SW480 (cell line): ENCODE data around the gene GNPDA1.
"Not testable (repeated sequence)": the region's sequence is repeated elsewhere in the genome, so short reads cannot be mapped to it uniquely, and the experiment has no call there.

ENCODE experiments used
- DNase-seq: peaks from one replicate; pipeline ENCODE4 v3.0.0-alpha.2; 2016; ENCODE audit warnings: low spot score

GNPDA1 gene

DNA sequence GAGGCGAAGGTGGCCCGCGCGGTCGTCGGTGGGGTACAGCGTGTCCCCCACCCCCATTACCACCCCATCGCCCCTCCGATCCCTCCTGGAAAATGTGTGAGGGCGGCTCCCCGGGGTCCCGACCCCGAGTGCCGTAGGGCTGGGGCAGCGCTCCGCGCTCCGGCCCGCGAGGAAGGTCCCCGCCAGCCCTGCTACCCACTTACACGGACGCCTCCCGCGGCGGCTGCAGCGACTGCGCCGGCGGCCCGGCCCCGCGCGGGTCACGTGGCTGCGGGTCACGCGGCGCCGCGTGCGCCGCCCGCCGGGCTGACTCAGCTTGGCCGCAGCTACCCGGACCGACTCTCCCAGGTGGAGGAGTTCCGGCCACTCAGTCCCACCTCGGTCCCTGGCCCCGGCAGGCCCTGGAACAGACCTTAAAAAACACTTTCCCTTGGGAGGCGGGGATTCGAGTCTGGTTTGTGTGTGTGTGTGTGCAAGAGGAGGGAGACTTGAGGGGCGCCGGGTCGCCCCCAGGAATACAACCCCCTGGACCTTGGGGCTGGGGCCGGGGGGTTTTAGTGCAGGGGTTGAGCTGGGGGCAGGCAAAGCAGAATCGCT, at the start of gene GNPDA1:
GNPDA1 (minus strand) TSS at position 236 of the 597 bp plus-strand sequence. CDS start 992 bp downstream, outside the sequence.
- DNase-seq, result peak; percentile 86

DNA sequence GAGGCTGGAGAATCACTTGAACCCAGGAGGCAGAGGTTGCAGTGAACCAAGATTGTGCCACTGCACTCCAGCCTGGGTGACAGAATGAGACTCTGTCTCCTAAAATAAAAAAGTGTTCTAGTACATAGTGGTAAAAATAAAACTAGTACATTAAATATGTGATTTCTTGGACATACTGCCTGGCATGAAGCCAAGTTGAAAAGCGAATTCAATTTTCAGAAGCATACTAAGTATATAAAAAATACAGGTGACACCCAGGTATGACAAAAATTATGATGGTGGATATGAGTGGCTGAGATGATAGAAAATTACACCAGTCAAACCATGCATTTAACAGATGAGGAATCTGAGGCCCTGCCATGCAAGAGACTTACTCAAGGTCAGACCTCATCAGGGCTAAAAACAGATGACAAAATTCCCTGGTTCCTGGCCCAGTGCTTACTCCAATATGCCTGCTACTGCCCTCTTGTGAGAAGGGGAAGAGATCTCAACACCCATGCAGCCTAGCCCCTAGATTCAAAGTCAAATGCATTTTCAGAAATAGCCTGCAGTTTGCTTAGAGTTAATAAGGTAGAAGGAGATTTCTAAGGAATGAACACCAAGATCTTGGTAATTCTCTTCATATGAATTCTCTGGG, 46.6 kb upstream of the GNPDA1 start:
- no peak for DNase-seq

DNA sequence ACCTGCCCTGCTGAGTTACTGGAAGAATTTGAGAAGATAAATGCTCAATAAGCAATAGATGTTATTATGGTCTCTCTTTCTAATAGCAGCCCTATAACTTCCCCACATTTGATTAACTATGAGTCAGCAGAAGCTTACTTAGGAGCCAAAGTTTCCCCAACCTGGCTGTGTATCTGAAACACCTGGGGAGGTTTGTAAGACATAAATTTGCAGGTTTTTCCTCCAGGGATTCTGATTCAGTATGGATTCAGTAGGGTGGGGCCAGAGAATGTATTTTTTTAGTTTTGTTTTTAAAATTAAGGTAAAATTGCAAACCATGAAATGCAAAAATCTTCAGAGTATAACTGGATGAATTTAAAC, 44.9 kb upstream of the GNPDA1 start:
- no peak for DNase-seq

DNA sequence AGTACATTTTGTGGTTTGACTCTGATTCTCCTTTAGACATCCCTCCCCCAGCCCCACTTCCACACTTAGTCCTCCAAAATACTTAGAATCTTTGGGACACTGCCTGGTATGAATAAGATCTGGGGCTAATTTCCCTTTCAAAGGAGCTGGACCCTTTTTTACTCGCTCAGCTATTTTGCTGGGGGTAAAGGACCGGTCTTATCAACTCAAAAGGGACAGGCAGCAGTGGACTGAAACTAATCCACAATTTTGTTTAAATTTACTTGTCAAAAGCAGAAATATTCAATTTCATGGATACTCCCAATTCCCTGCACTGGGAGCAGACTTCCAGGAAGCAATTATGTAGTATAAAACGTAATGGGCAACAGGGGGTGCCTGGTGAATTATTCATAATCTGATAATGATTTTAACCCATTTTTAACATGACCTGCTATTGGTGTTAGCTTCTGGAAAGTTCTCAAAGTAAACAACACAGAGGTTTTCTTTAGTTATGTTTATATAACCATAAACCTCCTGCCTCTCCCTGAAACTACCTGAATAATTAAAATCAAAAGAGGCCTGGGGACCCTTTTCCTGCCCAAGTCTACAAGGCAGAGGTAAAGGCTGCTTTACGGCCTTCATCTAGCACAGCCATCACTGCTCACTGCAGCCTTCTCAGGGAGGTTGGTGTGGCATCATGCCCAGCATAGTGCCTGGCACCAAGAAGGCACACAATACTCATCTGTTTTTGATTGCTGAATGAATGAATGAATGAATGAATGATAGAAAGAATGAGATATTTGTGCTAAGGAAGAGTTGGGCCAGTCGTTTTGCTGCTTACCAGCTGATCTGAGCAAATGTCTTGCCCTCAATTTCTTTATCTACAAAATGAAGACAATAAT, 44.2 kb upstream of the GNPDA1 start:
- no peak for DNase-seq

DNA sequence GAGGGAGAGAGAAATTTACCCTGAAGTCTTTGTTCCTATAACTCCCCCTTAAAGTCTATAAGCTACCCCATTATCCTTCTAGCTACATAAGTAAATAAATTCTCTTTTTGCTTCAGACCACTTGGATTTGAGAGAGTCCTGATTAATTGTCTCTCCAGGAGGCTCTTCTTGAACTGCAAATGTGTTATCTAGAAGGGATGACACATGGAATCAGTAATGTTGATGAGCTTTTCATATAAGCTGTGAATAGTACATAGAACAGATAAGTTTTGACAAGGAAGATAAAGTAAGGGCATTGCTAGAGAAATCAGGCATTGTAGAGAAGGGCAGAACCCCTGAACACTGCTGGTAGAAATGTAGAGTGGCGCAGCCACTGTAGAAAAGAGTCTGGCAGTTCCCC, 42.5 kb upstream of the GNPDA1 start:
- no peak for DNase-seq

DNA sequence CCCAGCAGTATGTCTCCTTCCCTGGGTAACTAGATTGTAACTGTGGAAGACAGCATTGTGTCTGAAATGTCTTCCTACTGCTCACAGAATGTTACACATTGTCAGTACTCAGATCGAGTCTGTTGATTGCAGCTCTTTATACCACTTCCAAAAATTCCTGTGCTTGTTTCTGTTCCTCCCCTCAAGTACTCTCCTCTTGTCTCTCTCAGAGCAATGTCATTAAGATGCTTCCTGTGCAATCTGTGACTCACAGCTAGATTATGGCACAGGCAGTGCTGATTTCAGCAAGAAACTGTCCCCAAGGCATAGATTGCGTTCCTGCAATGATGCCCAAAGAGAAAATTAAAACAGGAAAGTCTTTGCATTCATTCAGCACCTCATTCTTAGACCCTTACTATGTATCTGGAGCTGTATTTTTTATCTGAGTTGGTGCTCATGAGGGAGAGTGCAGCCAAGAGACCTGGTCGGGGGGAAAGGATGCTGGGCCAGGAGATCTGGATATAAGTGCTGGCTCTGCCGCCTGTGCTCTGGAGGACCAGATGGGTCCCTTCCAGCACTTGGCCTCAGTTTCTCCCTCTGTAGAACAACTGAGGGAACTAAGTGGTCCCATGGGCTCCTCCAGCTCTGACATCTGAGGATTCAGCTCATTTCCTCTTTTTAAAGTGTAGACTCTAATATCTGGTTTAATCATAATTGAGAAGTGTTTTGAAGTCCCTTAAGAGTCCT, 40.8 kb upstream of the GNPDA1 start:
- DNase-seq, result peak; percentile 61

DNA sequence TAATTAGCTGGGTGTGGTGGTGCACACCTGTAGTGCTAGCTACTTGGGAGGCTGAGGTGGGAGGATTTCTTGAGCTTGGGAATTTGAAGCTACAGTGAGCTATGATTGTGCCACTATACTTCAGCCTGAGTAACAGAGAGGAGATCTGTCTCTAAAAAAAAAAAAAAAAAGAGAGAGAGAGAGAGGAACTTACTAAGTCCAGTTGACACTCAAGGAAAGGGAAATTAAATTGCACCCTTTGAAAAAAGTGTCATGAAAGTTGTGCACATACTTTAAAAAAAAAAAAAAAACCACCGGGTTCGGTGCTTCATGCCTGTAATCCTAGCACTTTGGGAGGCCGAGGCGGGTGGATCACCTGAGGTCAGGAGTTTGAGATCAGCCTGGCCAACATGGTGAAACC, 39.2 kb upstream of the GNPDA1 start:
- DNase-seq, result not testable (repeated sequence)

DNA sequence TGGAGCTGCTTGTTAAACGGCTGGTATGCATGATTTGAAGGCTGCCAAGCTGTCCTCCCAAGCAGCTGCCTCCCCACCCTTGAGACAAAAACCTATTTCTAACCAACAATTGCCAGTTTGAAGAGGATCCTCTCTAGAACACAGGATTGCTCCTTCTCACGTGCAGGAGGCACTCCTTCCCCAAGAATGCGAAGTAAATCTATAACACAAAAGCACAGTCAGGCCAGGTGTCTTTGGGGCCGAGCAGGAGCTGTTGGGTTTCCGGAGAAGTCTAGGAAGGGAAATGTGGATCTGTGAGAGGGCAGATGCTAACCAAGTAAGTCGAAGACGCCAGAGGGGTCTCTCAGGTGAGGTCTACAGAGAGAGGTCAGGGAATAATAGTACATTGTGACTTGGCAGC, 35.4 kb upstream of the GNPDA1 start:
- no peak for DNase-seq

DNA sequence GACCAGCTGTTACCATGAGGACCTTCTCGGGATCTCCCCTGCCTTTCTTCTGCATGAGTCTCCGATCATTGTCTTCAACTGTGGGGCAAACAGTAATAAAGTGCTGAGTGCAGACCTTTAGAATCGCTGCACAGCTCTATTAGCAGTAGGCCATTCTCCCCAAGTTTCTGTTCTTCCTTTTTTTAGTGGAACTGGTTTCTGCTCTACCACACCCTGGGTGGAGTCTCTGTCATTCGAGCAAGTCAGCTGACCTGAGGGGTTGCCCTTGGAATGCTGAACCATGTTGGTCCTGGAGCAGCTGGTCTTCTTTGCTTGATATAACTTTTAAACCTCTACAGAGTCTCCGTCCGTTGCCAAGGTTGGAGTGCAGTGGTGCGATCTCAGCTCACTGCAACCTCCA, 33.4 kb upstream of the GNPDA1 start:
- no peak for DNase-seq

DNA sequence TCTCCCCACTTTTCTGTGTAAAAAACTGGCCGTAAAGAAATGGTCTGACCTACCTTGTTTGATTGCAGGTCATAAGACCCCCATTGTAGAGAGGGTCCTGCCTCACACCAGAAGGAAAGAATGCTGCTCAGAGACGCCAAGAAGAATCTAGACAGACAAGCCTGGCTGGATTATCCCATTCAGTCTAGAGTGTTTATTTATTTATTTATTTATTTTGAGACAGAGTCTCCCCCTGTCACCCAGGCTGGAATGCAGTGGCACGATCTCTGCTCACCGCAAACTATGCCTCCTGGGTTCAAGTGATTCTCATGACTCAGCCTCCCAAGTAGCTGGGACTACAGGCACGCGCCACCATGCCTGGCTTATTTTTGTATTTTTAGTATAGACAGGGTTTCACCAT, 28.1 kb upstream of the GNPDA1 start:
- not testable (repeated sequence) for DNase-seq

DNA sequence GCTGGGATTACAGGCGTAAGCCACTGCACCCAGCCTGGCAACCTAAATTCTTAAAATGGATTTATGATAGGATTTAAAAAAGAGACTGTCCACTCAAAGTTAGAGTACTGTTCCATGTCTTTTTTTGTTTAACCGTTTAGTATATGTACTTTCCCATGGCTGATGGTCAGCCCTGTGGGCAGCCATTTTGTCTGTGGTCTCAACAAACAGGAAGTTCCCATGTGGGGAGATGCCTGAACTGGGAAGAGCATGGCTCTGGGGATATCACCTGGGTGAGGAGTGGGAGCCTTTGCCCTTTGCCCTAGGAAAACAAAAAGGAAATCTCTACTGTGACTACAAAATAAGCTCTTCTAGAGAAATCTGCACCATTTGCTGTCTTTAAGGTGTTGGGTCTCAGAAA, 27.5 kb upstream of the GNPDA1 start:
- no peak for DNase-seq

DNA sequence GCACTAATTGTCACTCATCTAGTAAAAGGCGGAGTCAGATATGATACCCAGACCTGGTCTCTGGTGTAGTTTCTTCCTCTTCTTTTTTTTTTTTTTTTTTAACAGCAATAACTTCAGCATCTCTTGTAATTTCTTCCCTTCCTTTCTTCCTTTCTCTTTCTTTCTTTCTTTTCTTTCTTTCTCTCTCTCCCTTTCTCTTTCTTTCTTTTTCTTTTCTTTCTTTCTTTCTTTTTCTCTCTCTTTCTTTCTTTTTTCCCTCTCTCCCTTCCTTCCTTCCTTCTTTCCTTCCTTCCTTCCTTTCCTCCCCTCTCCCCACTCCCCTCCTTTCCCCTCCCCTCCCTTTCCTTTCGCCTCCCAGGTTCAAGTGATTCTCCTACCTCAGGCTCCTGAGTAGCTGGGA, 25.9 kb upstream of the GNPDA1 start:
- no peak for DNase-seq

DNA sequence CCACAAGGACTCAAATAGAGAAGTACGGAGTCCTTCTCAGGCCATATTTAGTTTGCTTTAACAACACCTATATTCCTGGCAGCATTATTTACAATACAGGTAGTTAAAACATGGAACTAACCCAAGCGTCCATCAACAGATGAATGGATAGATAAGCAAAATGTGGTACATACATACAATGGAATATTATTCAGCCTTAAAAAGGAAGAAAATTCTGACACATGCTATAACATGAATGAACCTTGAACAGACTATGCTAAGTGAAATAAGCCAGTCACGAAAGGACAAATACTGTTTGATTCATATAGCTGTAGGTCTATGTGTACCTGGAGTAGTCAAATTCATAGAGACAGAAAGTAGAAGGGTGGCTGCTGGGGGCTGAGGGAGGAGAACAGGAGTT, 24.8 kb upstream of the GNPDA1 start:
- not testable (repeated sequence) for DNase-seq

DNA sequence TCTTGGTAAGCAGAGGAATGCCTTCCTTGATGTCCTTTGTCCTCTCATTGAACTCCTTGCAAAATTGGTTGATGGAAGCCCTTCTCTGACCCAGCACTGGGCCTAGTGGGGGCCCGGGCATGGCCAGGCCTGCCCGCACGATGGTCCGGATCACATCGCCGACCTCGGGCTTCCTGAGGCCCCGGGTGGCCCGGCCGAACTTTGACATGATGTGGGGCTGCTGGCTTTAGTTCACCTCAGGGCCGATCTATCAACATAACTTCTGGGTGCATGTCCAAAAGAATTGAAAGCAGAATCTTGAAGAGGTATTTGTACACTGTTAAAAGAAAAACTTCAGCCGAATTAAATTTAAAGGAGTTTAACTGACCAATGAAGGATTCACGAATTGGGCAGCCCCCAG, 24.1 kb upstream of the GNPDA1 start:
- DNase-seq, result no peak

DNA sequence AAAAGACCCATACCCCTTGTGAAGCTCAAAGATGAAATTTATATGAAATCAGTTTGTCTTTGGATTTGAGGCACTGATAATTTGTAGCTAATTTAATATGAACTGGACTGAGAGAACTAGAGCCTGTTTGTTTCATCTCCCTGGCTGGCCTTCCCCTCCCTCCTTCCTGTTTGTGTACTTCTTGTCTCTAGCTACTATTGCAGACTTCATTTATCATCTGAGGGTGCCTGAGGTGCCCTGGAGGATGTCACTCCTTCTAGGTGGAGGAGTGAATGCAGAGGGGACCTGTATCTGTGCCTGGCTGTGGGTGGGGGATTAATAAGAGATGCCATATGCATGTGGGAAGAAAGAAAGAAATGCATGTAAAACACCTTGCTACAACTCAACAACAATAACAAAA, 22.2 kb upstream of the GNPDA1 start:
- DNase-seq, result no peak

DNA sequence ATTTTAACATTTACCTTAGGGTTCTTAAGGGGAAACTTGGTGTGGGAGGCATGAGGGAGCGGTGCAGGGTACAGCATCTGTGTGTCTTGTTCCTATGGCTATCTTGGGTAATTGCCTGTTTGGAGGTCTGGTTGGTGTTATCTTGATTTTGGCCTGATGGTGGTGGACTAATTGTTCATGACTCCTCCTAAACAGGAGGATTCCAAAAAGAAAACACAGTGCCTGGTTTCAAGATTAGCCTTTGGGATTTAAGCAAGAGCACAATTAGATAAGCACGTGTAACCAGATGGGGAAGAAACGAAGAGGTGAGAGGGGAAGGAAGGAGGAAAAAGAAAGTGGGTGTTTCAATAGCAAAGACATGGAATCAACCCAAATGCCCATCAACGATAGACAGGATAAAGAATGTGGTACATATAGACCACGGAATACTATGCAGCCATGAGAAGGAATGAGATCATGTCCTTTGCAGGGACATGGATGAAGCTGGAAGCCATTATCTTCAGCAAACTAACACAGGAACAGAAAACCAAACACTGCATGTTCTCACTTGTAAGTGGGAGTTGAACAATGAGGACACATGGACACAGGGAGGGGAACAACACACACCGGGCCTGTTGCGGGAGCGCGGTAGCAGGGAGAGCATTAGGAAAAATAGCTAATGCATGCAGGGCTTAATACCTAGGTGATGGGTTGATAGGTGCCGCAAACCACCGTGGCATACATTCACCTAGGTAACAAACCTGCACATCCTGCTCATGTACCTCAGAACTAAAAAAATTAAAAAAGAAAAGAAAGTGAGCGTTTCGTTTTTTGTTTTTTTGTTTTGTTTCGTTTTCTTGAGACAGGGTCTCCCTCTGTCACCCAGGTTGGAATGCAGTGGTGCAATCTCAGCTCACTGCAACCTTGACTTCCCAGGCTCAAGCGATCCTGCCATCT, 21.1 kb upstream of the GNPDA1 start:
- DNase-seq, result not testable (repeated sequence)

DNA sequence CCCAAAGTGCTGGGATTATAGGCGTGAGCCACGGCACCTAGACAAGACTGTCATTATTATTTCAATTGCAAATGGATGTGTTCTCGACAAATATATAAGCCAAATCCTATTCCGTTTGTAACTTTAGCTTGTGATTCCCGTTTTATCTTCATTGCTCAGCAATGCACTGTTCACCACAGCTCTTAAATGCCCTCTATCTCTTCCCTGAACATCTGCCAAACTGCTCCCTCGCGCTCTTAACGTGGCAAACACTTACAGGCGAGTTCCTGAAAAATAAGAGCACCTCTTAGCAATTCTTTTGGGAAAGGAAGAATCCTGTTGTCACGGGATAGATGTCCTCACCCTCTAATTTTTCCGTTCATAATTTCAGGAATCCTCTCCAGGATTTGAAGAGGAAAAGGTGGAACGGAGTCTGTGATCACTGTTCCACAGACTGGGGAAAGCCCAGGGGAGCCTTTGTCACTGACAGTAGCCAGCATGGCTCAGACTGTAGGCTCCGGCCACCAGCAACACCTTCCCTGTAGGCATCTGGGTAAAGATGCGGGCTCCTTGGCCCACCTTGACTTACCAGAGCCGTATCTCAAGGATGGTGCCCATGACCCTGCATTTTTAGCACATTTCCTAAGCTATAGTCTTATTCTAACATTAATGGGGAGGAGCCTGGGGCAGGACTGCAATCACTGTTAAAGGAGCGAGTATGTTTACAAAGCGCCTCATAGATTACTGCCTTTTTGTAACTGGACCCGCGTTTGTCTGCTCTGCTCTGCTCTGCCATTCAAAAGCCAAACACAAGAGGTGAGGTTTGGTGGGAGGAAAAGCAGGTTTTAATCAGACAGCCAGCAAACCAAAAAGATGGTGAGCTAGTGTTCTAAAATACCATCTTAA, 20.2 kb upstream of the GNPDA1 start:
- DNase-seq, result no peak

DNA sequence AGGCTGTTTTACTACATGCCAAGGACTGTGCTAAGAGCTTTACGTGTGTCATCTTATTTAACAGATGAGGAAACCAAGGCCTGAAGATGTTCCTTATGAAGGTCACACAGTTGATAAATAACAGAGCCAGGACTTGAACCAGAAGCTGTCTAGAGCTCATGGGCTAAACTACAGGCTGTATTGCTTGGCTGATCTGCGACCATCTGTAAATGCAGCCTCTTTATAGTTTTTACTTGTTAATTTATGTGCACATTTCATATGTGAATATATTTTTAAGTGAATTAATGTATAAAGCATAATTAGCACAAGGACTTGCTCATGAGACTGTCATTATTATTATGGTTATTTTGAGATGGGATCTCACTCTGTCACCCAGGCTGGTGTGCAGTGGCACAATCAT, 19.3 kb upstream of the GNPDA1 start:
- DNase-seq, result no peak

DNA sequence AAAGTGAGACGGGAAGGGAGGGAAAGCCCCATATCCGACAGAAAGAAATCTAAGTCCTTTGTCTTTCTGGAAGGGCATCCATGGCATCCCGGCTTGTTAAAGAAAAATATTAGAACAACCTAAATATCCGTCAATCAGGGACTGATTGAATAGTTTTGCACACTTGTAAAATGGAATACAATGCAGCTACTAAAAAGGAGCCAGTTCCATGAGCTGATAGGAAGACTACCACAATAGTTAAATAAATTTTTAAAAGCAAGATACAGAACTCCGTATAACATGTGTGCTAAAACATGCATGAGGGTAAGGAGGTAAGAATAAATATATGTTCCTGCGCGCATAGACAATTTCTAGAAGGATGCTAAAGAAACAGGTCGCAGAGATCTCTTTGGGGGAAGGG, 12.8 kb upstream of the GNPDA1 start:
- DNase-seq, result no peak

DNA sequence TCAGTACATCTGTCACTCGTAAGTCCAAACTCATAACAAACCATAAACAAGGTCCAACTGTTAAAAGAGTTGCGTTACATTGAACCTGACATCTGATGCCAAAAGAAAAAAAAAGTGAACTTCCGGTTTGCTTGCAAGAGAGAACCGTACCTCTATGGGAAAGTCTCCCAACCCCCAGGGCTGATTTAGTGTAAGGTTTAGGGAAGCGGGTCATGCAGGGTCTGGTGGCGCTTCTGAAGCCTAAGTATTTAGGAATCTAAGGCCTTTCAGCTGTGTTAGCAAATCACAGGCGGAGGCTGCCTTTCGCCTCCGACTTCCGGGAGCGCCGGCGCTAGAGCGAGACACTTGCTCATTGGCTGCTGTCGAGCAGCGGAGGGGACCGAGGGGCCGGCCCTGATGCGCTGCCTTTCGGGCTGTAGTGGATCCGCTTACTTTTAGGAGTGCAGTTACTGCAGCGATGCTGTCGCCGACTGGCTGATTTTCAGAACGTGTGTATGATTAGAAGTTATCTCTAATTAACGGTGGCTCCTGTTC, 12.0 kb upstream of the GNPDA1 start:
- DNase-seq, result peak; percentile 97
